IMR-90 (cell line): ENCODE results near the gene FAH. TPM values are rescaled to one million over a fixed set of nuclear protein-coding genes. Genes with fewer than 3 reads are reported as not detected.

Experiments used
- ATAC-seq: fragments of 200-7000 bp; cut with Tn5 transposase; 2 replicates; pipeline ENCODE4 v1.9.1; 2020; ENCODE audit warnings: low read depth, mild to moderate bottlenecking, moderate library complexity
- BruUV-seq: library from RNA; stranded (reverse); fragments of 400-500 nt; replicated peaks from 2 replicates; lab custom pipeline; 2021; lab: Mats Ljungman, UMichigan
- CTCF ChIA-PET: fragments of 300-600 bp; formaldehyde crosslinking; extraction: SDS; loops from one replicate; lab custom pipeline; 2021; ENCODE audit warnings: antibody characterized with exemption; lab: Yijun Ruan, JAX
- POLR2A ChIA-PET: fragments of 300-600 bp; sonication (Branson Sonifier 250); formaldehyde crosslinking; loops from one replicate; lab custom pipeline; 2022; ENCODE audit warnings: antibody characterized with exemption; ENCODE audit not compliant: unreplicated experiment; lab: Charles Lee
- DNase-seq: peaks from one replicate; pipeline ENCODE4 v3.0.0; 2013
- H2AFZ ChIP-seq: replicated peaks from 2 replicates; pipeline ENCODE3; 2013; ENCODE audit warnings: low read length, mild to moderate bottlenecking; ENCODE audit not compliant: poor library complexity
- H2AK5ac ChIP-seq: 2 replicates; pipeline ENCODE4 v1.6.1; 2013; ENCODE audit warnings: low read depth, low read length, inconsistent platforms
- H2AK9ac ChIP-seq: replicated peaks from 2 replicates; pipeline ENCODE3; 2013; ENCODE audit warnings: mild to moderate bottlenecking, low read depth, low read length, moderate library complexity; ENCODE audit not compliant: poor library complexity
- H2BK120ac ChIP-seq: 2 replicates; pipeline ENCODE4 v1.6.1; 2013; ENCODE audit warnings: low read depth, low read length, inconsistent platforms
- H2BK15ac ChIP-seq: 3 replicates; pipeline ENCODE4 v1.6.1; 2013; ENCODE audit warnings: low read depth, low read length, inconsistent platforms
- H2BK20ac ChIP-seq: 2 replicates; pipeline ENCODE4 v1.6.1; 2013; ENCODE audit warnings: low read depth, mild to moderate bottlenecking, inconsistent platforms, low read length, moderate library complexity
- H2BK5ac ChIP-seq: 2 replicates; pipeline ENCODE4 v1.6.1; 2013; ENCODE audit warnings: mild to moderate bottlenecking, low read depth, low read length, inconsistent platforms; ENCODE audit not compliant: poor library complexity, severe bottlenecking
- H3K14ac ChIP-seq: replicated peaks from 2 replicates; pipeline ENCODE4 v1.6.1; 2013; ENCODE audit warnings: low read depth, low read length, inconsistent platforms
- H3K18ac ChIP-seq: 2 replicates; pipeline ENCODE4 v1.6.1; 2013; ENCODE audit warnings: low read depth, low read length, control low read depth
- H3K23ac ChIP-seq: 2 replicates; pipeline ENCODE4 v1.6.1; 2013; ENCODE audit warnings: low read depth, low read length, inconsistent platforms
- H3K27ac ChIP-seq: 2 replicates; pipeline ENCODE4 v1.5.1; 2013; ENCODE audit warnings: mild to moderate bottlenecking, control low read depth, low read length; ENCODE audit not compliant: insufficient read depth
- H3K27me3 ChIP-seq: 2 replicates; pipeline ENCODE4 v1.6.1; 2013; ENCODE audit warnings: low read length; ENCODE audit not compliant: control insufficient read depth, insufficient read depth
- H3K36me3 ChIP-seq: 2 replicates; pipeline ENCODE4 v1.6.1; 2013; ENCODE audit warnings: low read length, mixed read lengths; ENCODE audit not compliant: control insufficient read depth, insufficient read depth
- H3K4ac ChIP-seq: 2 replicates; pipeline ENCODE4 v1.6.1; 2013; ENCODE audit warnings: low read depth, low read length, inconsistent platforms
- H3K4me1 ChIP-seq: 2 replicates; pipeline ENCODE4 v1.6.1; 2013; ENCODE audit warnings: low read length, mixed read lengths; ENCODE audit not compliant: control insufficient read depth, insufficient read depth
- H3K4me2 ChIP-seq: 2 replicates; pipeline ENCODE4 v1.6.1; 2013; ENCODE audit warnings: low read depth, mild to moderate bottlenecking, control low read depth, low read length, moderate library complexity
- H3K4me3 ChIP-seq: 2 replicates; pipeline ENCODE4 v1.5.1; 2013; ENCODE audit warnings: low read depth, mild to moderate bottlenecking, control low read depth, low read length, moderate library complexity; ENCODE audit not compliant: insufficient read depth
- H3K56ac ChIP-seq: 2 replicates; pipeline ENCODE4 v1.6.1; 2013; ENCODE audit warnings: low read length, inconsistent platforms; ENCODE audit not compliant: insufficient read depth; ENCODE audit errors: extremely low read depth
- H3K79me1 ChIP-seq, 2 experiments: 2 replicates each; pipeline ENCODE4 v1.6.1; 2013; ENCODE audit warnings: low read length in 2 of 2, inconsistent platforms in 1 of 2, low read depth in 1 of 2
- H3K9ac ChIP-seq: 2 replicates; pipeline ENCODE4 v1.6.1; 2013; ENCODE audit warnings: low read depth, low read length, control low read depth
- H3K9me1 ChIP-seq: 2 replicates; pipeline ENCODE4 v1.6.1; 2013; ENCODE audit warnings: low read length, inconsistent platforms; ENCODE audit not compliant: insufficient read depth
- H3K9me3 ChIP-seq: 2 replicates; pipeline ENCODE4 v1.6.1; 2013; ENCODE audit warnings: low read length; ENCODE audit not compliant: control insufficient read depth, insufficient read depth
- H4K20me1 ChIP-seq: 2 replicates; pipeline ENCODE4 v1.6.1; 2013; ENCODE audit warnings: low read length, inconsistent platforms; ENCODE audit not compliant: insufficient read depth
- H4K5ac ChIP-seq: 2 replicates; pipeline ENCODE4 v1.6.1; 2013; ENCODE audit warnings: mild to moderate bottlenecking, low read depth, low read length, control low read depth
- H4K8ac ChIP-seq, 2 experiments: 2 replicates each; pipeline ENCODE4 v1.6.1; 2013; ENCODE audit warnings: low read depth in 2 of 2, low read length in 2 of 2, control low read depth in 1 of 2, inconsistent platforms in 1 of 2
- H4K91ac ChIP-seq: 2 replicates; pipeline ENCODE4 v1.6.1; 2013; ENCODE audit warnings: low read depth, low read length, inconsistent platforms; ENCODE audit not compliant: insufficient read depth
- RCOR1 ChIP-seq: IDR thresholded peaks from 2 replicates; pipeline ENCODE4 v1.6.1; 2012; ENCODE audit warnings: mild to moderate bottlenecking, low read length, improper control_type of control experiment; ENCODE audit not compliant: insufficient replicate concordance
- SMC3 ChIP-seq: fragments of 150-350 bp; IDR thresholded peaks from 2 replicates; pipeline ENCODE4 v1.6.1; 2016; ENCODE audit warnings: low read depth, mild to moderate bottlenecking, antibody characterized with exemption, low read length, moderate library complexity
- WGBS, 2 experiments: methylation state at CpG; one replicate each; pipeline versions ENCODE4 v1.1.5 to v1.1.7; 2013; ENCODE audit warnings: missing lambda C conversion rate in 2 of 2; ENCODE audit not compliant: insufficient read length in 1 of 2; ENCODE audit errors: extremely low coverage in 2 of 2; 5-methylcytosine and 5-hydroxymethylcytosine counted together
- dilution Hi-C: fragments of 300-500 bp; cut with HindIII; formaldehyde crosslinking; loops from one replicate; pipeline ENCODE4 v1.14.3; 2018; ENCODE audit warnings: low sequenced_read_pairs; ENCODE audit not compliant: unreplicated experiment
- in situ Hi-C: fragments of 300-500 bp; cut with MboI; formaldehyde crosslinking; loops from 3 replicates; pipeline ENCODE4 v1.14.3; 2019; ENCODE audit warnings: low sequenced_read_pairs, inconsistent platforms, mixed read lengths
- intact Hi-C: fragments of 100-400 bp; cut with micrococcal nuclease; formaldehyde crosslinking; loops from 2 replicates; pipeline ENCODE4 v1.10.0; 2022
- polyA plus RNA-seq, 3 experiments: library from polyadenylated mRNA; depleted of rRNA; stranded (reverse); fragments of >200 nt; gene quantifications; 2 replicates each; pipeline ENCODE4 v1.2.3, GENCODE V29; 2012; ENCODE audit warnings: low replicate concordance in 1 of 3
- total RNA-seq: library from RNA; depleted of rRNA; stranded (reverse); fragments of >200 nt; gene quantifications from 2 replicates; pipeline ENCODE4 v1.2.3, GENCODE V29; 2012

Gene FAH
- total and polyA plus RNA-seq, 2 of the 4 experiments (the other 2 are of a cell fraction), result 43.1 to 48.6 TPM

DNA sequence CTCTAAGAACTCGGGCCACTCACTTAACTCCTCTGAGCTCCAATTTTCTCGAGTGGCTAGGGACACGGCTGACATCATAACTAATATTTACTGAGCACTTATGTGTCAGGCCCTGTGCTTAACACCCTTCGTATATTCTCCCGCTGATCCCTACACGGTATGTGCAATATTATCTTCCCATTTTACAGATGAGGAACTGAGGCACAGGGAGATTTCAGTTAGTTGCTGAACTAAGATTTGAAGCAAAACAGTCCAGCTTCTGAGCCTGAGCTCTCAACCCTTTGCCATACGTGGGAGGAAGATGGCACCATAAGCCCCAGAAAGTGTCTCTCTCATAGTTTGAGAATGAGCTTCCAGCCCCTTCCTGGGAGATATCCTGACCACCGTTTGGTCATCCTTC is 19.6 kb downstream of the FAH start:
- dilution Hi-C loops (no loop called here), in situ Hi-C loops (loop anchor here (10.0 kb wide), 1 partner anchor 268 kb away; no protein-coding TSS in a partner anchor), intact Hi-C loops (loop anchor here (2.0 to 10.0 kb wide), 5 partner anchors 100 to 792 kb away; partner anchors contain the start of gene MTHFS)
- Histone ChIP-seq H3K4me3 (no peak overlapping the region), H2BK120ac (no peak overlapping the region), H4K5ac (no peak overlapping the region), H4K8ac (no peak overlapping the region), H3K4me2 (no peak overlapping the region), H3K9me3 (no peaks in the 10 kb centered on the region; the same call in 1 of the 2 replicates), H2BK5ac (no peak overlapping the region), H3K9me1 (peaks cover 14% of the 10 kb centered on the region; the same call in 1 of the 2 replicates), H3K4ac (no peak overlapping the region), H2AK5ac (0 out of 2 replicates have a peak overlapping the region, but pooled peaks have one; percentile 38), H3K14ac (no peak overlapping the region), H3K36me3 (peaks cover 15% of the 10 kb centered on the region), H2BK15ac (no peak overlapping the region), H3K27me3 (no peaks in the 10 kb centered on the region), H3K79me1 (peaks cover 0 to 18% of the 10 kb centered on the region in 2 experiments; a peak in 2 of 4 replicates), H2BK20ac (no peak overlapping the region), H4K20me1 (0 out of 2 replicates have a peak, but pooled peaks cover 8% of the 10 kb centered on the region), H3K56ac (no peak overlapping the region), H2AFZ (peak overlapping the region; percentile 26), H2AK9ac (no peak overlapping the region), H3K23ac (no peak overlapping the region), H3K27ac (no peak overlapping the region), H4K91ac (no peak overlapping the region), H3K18ac (no peak overlapping the region), H3K4me1 (peaks cover 12% of the 10 kb centered on the region), H3K9ac (no peak overlapping the region)
- ATAC-seq (no peak), DNase-seq (no peak)
- ChIA-PET POLR2A (no interaction called here), CTCF (interaction anchor here (1.4 kb wide), 1 partner anchor 11 kb away, joined by 11 read pairs; no protein-coding TSS in a partner anchor)
- TF ChIP-seq RCOR1 (peak; percentile 22), SMC3 (no peak)
- 83% methylated on average over 2 of the region's 8 CpGs; no CpG with 5 or more reads in 1 of the 2 experiments for WGBS, 2 experiments
- no TSS peak for BruUV-seq
